GM12892 (cell line): Measurements from ENCODE around the gene FBXL15.

Experiments used
- POLR2A ChIP-seq: IDR thresholded peaks from 2 replicates; pipeline ENCODE4 v1.6.1; 2011; ENCODE audit warnings: low read depth, low read length, control low read depth
- POLR2AphosphoS5 ChIP-seq: IDR thresholded peaks from 2 replicates; pipeline ENCODE4 v1.6.1; 2011; ENCODE audit warnings: low read depth, low read length, control low read depth

- no peak for TF ChIP-seq POLR2AphosphoS5
- TF ChIP-seq POLR2A: no peak; the same call in 1 of the 2 replicates
Observed at GRCh38 chr10:102398172-102399020, 22.2 kb upstream of the FBXL15 start.
